ENCODE measurements around the gene IGSF9.

- TF ChIP-seq TAF1 (IDR thresholded peaks at IDR 0.05; ENCODE audit: low read depth, low read length) (no peak), POLR2A (IDR thresholded peaks at IDR 0.05; ENCODE audit: low read depth, low read length) (no peak), POLR2AphosphoS5 (IDR thresholded peaks at IDR 0.05; ENCODE audit: low read depth, low read length) (no peak), POU2F2 (IDR thresholded peaks at IDR 0.05; ENCODE audit: low read depth, low read length) (no peak)
These were observed 56.2 kb downstream of the IGSF9 start for GRCh38 chr1:159889202-159889601.
